ENCODE data around the gene STAM2.
"Not testable (repeated sequence)": the region's sequence is repeated elsewhere in the genome, so short reads cannot be mapped to it uniquely, and the experiment has no call there.

STAM2 gene

GRCh38 chr2:152114366-152114765 is 61.2 kb downstream of the STAM2 start:
- TF ChIP-seq, protein P1, sequence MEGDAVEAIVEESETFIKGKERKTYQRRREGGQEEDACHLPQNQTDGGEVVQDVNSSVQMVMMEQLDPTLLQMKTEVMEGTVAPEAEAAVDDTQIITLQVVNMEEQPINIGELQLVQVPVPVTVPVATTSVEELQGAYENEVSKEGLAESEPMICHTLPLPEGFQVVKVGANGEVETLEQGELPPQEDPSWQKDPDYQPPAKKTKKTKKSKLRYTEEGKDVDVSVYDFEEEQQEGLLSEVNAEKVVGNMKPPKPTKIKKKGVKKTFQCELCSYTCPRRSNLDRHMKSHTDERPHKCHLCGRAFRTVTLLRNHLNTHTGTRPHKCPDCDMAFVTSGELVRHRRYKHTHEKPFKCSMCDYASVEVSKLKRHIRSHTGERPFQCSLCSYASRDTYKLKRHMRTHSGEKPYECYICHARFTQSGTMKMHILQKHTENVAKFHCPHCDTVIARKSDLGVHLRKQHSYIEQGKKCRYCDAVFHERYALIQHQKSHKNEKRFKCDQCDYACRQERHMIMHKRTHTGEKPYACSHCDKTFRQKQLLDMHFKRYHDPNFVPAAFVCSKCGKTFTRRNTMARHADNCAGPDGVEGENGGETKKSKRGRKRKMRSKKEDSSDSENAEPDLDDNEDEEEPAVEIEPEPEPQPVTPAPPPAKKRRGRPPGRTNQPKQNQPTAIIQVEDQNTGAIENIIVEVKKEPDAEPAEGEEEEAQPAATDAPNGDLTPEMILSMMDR (IDR thresholded peaks at IDR 0.05; ENCODE audit: insufficient read depth, low read length, poor library complexity, severe bottlenecking) = no peak
- no peaks in the 10 kb centered on the region; the same call in none of the 2 replicates for H3K36me3 ChIP-seq (ENCODE audit: control insufficient read depth, insufficient read depth, low read length)
- no peak overlapping the region for H3K4me3 ChIP-seq (replicated peaks; ENCODE audit: low read depth, low read length)
- DNase-seq (ENCODE audit: extremely low read depth, insufficient read length) = no peak
- no peaks in the 10 kb centered on the region for H3K27me3 ChIP-seq (replicated peaks; ENCODE audit: control insufficient read depth, insufficient read depth, low read length)

GRCh38 chr2:152107140-152107539 is 68.4 kb downstream of the STAM2 start:
- not testable (repeated sequence) for H3K4me3 ChIP-seq (replicated peaks; ENCODE audit: low read depth, low read length); DNase-seq (ENCODE audit: extremely low read depth, insufficient read length); H3K36me3 ChIP-seq (ENCODE audit: control insufficient read depth, insufficient read depth, low read length); H3K27me3 ChIP-seq (replicated peaks; ENCODE audit: control insufficient read depth, insufficient read depth, low read length)

DNA sequence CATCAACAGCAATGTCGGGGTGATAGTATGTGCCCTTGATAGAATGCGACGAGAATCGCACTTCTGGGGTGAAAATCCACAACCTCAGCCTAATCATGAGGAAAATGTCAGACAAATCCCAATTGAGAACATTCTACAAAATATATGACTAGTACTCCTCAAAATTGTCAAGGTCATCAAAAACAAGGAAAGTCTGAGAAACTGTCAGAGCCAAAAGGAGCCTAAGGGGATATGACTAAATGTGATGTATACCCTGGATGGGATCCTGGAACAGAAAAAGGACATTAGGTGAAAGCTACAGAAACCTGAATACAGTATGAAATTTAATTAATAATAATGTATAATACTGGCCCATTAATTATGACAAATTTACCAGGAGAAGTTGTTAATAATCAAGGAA is 69.1 kb downstream of the STAM2 start:
- DNase-seq (ENCODE audit: extremely low read depth, insufficient read length) = no peak
- Histone ChIP-seq H3K27me3 (replicated peaks; ENCODE audit: control insufficient read depth, insufficient read depth, low read length) (no peaks in the 10 kb centered on the region), H3K4me3 (replicated peaks; ENCODE audit: low read depth, low read length) (no peak overlapping the region), H3K36me3 (ENCODE audit: control insufficient read depth, insufficient read depth, low read length) (no peaks in the 10 kb centered on the region)
- TF ChIP-seq, protein P1 (IDR thresholded peaks at IDR 0.05; ENCODE audit: insufficient read depth, low read length, poor library complexity, severe bottlenecking) = no peak

- Histone ChIP-seq H3K4me3 (replicated peaks; ENCODE audit: low read depth, low read length) (no peak overlapping the region), H3K27me3 (replicated peaks; ENCODE audit: control insufficient read depth, insufficient read depth, low read length) (no peaks in the 10 kb centered on the region), H3K36me3 (ENCODE audit: control insufficient read depth, insufficient read depth, low read length) (no peaks in the 10 kb centered on the region)
- TF ChIP-seq, protein P1 (IDR thresholded peaks at IDR 0.05; ENCODE audit: insufficient read depth, low read length, poor library complexity, severe bottlenecking) = no peak
- DNase-seq (ENCODE audit: extremely low read depth, insufficient read length) = no peak
These were observed 72.3 kb downstream of the STAM2 start for GRCh38 chr2:152103271-152103670.

GRCh38 chr2:152100961-152101360 is 74.6 kb downstream of the STAM2 start:
- no peak for DNase-seq (ENCODE audit: extremely low read depth, insufficient read length)
- Histone ChIP-seq H3K4me3 (replicated peaks; ENCODE audit: low read depth, low read length) (no peak overlapping the region), H3K27me3 (replicated peaks; ENCODE audit: control insufficient read depth, insufficient read depth, low read length) (no peaks in the 10 kb centered on the region), H3K36me3 (ENCODE audit: control insufficient read depth, insufficient read depth, low read length) (no peaks in the 10 kb centered on the region)
- TF ChIP-seq, protein P1 (IDR thresholded peaks at IDR 0.05; ENCODE audit: insufficient read depth, low read length, poor library complexity, severe bottlenecking) = no peak

- no peak for DNase-seq (ENCODE audit: extremely low read depth, insufficient read length)
- TF ChIP-seq, protein P1 (IDR thresholded peaks at IDR 0.05; ENCODE audit: insufficient read depth, low read length, poor library complexity, severe bottlenecking) = no peak
- Histone ChIP-seq H3K4me3 (replicated peaks; ENCODE audit: low read depth, low read length) (peak overlapping the region; percentile 78), H3K36me3 (ENCODE audit: control insufficient read depth, insufficient read depth, low read length) (no peaks in the 10 kb centered on the region), H3K27me3 (replicated peaks; ENCODE audit: control insufficient read depth, insufficient read depth, low read length) (no peaks in the 10 kb centered on the region)
These were observed 76.1 kb downstream of the STAM2 start for GRCh38 chr2:152099367-152100050.

Measured in GM06990 (cell line).